ENCODE data around the gene ANKLE2. TPM values are rescaled to one million over a fixed set of nuclear protein-coding genes. Genes with fewer than 3 reads are reported as not detected.
"Not testable (repeated sequence)": the region's sequence is repeated elsewhere in the genome, so short reads cannot be mapped to it uniquely, and the experiment has no call there.

ANKLE2 gene
- polyA plus RNA-seq, 1 donor (not counting 4 experiments of a cell fraction or from before 2014, with no cell fraction given): 109 TPM

DNA sequence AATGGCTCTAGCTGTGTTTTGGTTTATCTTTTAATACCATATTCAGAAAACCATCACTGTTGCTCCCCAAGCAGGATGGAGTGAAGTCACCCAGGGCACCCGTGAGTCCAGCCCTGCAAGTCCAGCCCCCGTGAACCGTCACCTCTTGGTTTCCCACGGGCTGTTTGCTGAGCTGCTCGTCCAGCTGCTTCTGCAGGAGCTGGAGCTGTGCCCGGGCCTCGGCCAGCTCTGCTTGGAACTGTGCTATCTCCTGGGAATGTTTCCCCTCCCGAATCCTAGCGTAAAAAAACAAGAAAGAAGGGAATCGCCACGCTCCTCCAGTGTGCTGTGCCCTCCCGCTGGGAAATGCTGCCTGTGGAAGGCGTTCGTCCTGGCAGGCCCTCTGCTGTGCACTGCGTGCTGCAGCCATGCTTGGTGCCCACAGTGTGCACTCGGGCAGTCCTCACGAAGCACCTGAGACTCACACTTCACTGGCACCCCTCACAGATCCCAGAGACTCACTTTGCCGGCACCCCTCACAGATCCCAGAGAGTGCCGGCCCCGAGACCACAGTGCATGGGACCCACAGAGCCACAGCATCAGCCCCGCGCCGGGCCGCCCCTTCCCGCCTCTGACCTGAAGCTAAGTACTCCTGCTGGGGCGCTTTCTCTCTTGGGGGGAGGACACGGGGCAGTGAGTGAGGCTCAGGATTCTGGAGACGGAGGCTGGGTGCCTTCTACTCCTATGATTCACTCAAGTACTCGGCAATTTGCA lies 15.4 kb upstream of the ANKLE2 start:
- Histone ChIP-seq H3K27me3 (ENCODE audit: control insufficient read depth, extremely low read depth, insufficient read depth, low read length) (no peaks in the 10 kb centered on the region), H3K4me1 (ENCODE audit: control insufficient read depth, extremely low read depth, insufficient read depth, low read length) (no peaks in the 10 kb centered on the region), H3K27ac (ENCODE audit: control insufficient read depth, insufficient read depth, low read length) (no peak overlapping the region), H3K4me2 (ENCODE audit: control insufficient read depth, extremely low read depth, insufficient read depth, low read depth, low read length) (no peak overlapping the region), H3K9ac (ENCODE audit: control insufficient read depth, extremely low read depth, insufficient read depth, low read length) (no peak overlapping the region), H3K9me1 (ENCODE audit: control insufficient read depth, extremely low read depth, insufficient read depth, low read length) (no peaks in the 10 kb centered on the region), H3K9me3 (ENCODE audit: control insufficient read depth, low read depth, low read length) (no peaks in the 10 kb centered on the region), H2AFZ (ENCODE audit: control insufficient read depth, low read length) (no peak overlapping the region), H4K20me1 (ENCODE audit: control insufficient read depth, extremely low read depth, insufficient read depth, low read length) (no peaks in the 10 kb centered on the region), H3K4me3 (ENCODE audit: control insufficient read depth in 2 of 3, extremely low read depth in 1 of 3, insufficient read depth in 2 of 3, low read depth in 1 of 3, low read length in 3 of 3) (no peak overlapping the region), H3K36me3 (ENCODE audit: control insufficient read depth in 2 of 2, extremely low read depth in 1 of 2, insufficient read depth in 2 of 2, low read length in 2 of 2) (peaks cover 45 to 58% of the 10 kb centered on the region in 2 experiments), H3K79me2 (ENCODE audit: control insufficient read depth, insufficient read depth, low read length) (peaks cover 2% of the 10 kb centered on the region)
- dilution Hi-C loops (cut with MboI; ENCODE audit: extremely low pct_ligation_motif_present, low sequenced_read_pairs): no loop called here
- no peak for FAIRE-seq
- TF ChIP-seq, protein P1, sequence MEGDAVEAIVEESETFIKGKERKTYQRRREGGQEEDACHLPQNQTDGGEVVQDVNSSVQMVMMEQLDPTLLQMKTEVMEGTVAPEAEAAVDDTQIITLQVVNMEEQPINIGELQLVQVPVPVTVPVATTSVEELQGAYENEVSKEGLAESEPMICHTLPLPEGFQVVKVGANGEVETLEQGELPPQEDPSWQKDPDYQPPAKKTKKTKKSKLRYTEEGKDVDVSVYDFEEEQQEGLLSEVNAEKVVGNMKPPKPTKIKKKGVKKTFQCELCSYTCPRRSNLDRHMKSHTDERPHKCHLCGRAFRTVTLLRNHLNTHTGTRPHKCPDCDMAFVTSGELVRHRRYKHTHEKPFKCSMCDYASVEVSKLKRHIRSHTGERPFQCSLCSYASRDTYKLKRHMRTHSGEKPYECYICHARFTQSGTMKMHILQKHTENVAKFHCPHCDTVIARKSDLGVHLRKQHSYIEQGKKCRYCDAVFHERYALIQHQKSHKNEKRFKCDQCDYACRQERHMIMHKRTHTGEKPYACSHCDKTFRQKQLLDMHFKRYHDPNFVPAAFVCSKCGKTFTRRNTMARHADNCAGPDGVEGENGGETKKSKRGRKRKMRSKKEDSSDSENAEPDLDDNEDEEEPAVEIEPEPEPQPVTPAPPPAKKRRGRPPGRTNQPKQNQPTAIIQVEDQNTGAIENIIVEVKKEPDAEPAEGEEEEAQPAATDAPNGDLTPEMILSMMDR (optimal IDR thresholded peaks at IDR 0.05 in 1 of 3, IDR thresholded peaks at IDR 0.05 in 1 of 3, conservative IDR thresholded peaks at IDR 0.05 in 1 of 3; ENCODE audit: extremely low read depth in 1 of 3, insufficient read depth in 2 of 3, low read length in 3 of 3): no peak
- TF ChIP-seq EZH2 (IDR thresholded peaks at IDR 0.05; ENCODE audit: low read length): no peak
- DNase-seq (ENCODE audit: low read depth, low spot score): no peak

DNA sequence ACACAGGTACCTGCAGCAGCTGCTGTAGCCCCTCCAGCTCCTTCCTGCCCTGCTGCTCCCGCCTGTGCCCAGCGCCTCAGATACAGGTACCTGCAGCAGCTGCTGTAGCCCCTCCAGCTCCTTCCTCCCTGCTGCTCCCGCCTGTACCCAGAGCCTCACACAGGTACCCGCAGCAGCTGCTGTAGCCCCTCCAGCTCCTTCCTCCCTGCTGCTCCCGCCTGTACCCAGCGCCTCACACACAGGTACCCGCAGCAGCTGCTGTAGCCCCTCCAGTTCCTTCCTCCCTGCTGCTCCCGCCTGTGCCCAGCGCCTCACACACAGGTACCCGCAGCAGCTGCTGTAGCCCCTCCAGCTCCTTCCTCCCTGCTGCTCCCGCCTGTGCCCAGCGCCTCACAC lies 14.6 kb upstream of the ANKLE2 start:
- H2AFZ ChIP-seq (ENCODE audit: control insufficient read depth, low read length); H3K9ac ChIP-seq (ENCODE audit: control insufficient read depth, extremely low read depth, insufficient read depth, low read length); H3K4me2 ChIP-seq (ENCODE audit: control insufficient read depth, extremely low read depth, insufficient read depth, low read depth, low read length); H3K9me1 ChIP-seq (ENCODE audit: control insufficient read depth, extremely low read depth, insufficient read depth, low read length); H3K27ac ChIP-seq (ENCODE audit: control insufficient read depth, insufficient read depth, low read length); H3K27me3 ChIP-seq (ENCODE audit: control insufficient read depth, extremely low read depth, insufficient read depth, low read length); H3K4me1 ChIP-seq (ENCODE audit: control insufficient read depth, extremely low read depth, insufficient read depth, low read length); FAIRE-seq; dilution Hi-C loops (cut with MboI; ENCODE audit: extremely low pct_ligation_motif_present, low sequenced_read_pairs); H3K4me3 ChIP-seq (ENCODE audit: control insufficient read depth in 2 of 3, extremely low read depth in 1 of 3, insufficient read depth in 2 of 3, low read depth in 1 of 3, low read length in 3 of 3); DNase-seq (ENCODE audit: low read depth, low spot score); H3K79me2 ChIP-seq (ENCODE audit: control insufficient read depth, insufficient read depth, low read length); H4K20me1 ChIP-seq (ENCODE audit: control insufficient read depth, extremely low read depth, insufficient read depth, low read length); H3K9me3 ChIP-seq (ENCODE audit: control insufficient read depth, low read depth, low read length): not testable (repeated sequence)
- peaks cover 39 to 59% of the 10 kb centered on the region in 2 experiments for H3K36me3 ChIP-seq (ENCODE audit: control insufficient read depth in 2 of 2, extremely low read depth in 1 of 2, insufficient read depth in 2 of 2, low read length in 2 of 2)

Data from keratinocyte (primary cell).